ENCODE results near the gene GGT6.

Gene GGT6

DNA sequence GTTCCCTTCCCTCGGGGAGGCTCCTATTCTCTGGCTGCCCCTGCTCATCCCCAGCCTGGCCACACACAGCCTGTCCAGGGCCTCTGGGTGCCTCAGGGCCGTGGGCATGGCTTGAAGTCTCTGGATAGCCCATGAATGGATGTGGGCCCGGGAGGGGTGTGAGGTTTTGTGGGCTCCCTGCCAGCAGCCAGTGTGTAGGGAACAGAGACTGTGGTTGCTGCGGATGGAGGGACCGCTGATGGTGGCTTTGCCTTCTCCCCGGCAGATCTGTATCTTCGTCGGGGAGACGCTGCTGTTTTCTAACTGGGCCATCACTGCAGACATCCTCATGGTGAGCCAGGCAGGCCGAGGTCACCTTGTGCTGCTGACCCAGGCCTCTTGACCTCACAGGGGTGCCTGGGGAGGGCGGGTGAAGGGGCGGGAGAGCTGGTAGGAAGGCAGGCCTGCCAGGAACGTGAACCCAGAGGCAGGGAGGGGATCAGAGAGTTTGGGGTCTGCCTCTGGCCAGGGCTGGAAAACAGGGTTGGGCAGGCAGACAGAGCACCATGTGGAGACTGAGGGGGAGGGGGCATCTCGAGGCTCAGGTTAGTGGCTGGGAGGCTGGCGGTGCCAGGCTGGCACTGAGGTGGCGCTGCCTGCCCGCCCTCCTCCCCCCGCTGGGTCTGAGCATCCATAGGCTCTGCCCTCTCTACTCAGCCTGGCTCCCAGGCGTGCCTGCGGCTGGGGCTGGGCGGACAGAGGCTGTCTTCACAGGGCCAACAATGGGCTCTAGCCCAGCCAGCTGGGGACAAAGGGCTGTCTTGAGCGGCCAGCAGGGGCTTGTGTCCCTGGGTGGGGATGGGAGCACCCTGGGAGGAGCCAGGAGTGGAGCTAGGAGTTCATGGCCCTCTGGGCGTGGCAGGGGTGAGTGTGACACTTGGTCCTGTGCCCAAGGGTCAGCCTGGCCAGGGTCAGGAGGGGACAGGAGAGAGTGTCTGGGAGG lies 26.6 kb downstream of the GGT6 start:
- in situ Hi-C loops (cut with MboI; ENCODE audit: low pct_unique_long_range_greater_than_20kb, low sequenced_read_pairs) = no loop called here
- DNase-seq = no peak

GRCh38 chr17:4532860-4533522 lies 27.4 kb downstream of the GGT6 start:
- in situ Hi-C loops (cut with MboI; ENCODE audit: low pct_unique_long_range_greater_than_20kb, low sequenced_read_pairs) = no loop called here
- no peak for DNase-seq

DNA sequence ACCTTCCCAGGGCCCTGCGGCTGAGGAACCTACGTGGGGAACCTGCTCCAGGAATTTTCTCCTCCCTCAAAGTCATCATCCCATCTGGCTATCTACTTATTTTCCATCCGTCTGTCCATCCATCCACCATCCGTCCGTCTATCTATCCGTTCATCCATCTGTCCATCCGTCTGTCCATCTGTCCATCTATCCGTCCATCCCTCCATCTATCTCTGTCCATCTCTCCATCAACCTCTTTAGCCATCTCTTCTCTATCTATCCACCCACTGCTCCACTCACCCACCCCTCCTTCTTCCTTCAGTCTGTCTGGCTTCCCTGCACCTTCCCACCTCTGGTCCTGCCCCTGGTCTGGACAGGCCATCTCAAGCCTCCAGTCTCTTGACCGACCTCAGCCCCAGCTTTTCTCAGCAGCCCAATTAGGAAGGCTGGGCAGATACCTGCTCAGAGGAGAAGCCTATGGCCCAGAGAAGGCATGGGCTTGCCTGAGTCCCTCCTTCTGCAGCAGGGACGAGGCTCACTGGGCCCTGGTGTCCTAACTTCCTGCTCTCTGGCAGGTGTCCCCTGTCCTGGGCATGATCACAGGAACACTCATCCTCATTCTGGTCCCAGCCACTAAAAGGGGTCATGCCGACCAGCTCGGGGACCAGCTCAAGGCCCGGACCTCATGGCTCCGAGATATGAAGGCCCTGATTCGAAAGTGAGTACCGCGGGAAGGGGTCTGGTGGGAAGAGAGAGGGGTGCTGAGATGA lies 28.2 kb downstream of the GGT6 start:
- in situ Hi-C loops (cut with MboI; ENCODE audit: low pct_unique_long_range_greater_than_20kb, low sequenced_read_pairs) = no loop called here
- DNase-seq = no peak

GRCh38 chr17:4530799-4531730 lies 29.3 kb downstream of the GGT6 start:
- in situ Hi-C loops (cut with MboI; ENCODE audit: low pct_unique_long_range_greater_than_20kb, low sequenced_read_pairs) = no loop called here
- no peak for DNase-seq

GRCh38 chr17:4529533-4530152 lies 30.7 kb downstream of the GGT6 start:
- DNase-seq = no peak
- in situ Hi-C loops (cut with MboI; ENCODE audit: low pct_unique_long_range_greater_than_20kb, low sequenced_read_pairs) = no loop called here

- in situ Hi-C loops (cut with MboI; ENCODE audit: low pct_unique_long_range_greater_than_20kb, low sequenced_read_pairs) = no loop called here
- no peak for DNase-seq
These were observed 32.7 kb downstream of the GGT6 start for GRCh38 chr17:4527566-4528125.

- DNase-seq = no peak
- in situ Hi-C loops (cut with MboI; ENCODE audit: low pct_unique_long_range_greater_than_20kb, low sequenced_read_pairs) = no loop called here
These were observed 33.2 kb downstream of the GGT6 start for GRCh38 chr17:4527134-4527533.

DNA sequence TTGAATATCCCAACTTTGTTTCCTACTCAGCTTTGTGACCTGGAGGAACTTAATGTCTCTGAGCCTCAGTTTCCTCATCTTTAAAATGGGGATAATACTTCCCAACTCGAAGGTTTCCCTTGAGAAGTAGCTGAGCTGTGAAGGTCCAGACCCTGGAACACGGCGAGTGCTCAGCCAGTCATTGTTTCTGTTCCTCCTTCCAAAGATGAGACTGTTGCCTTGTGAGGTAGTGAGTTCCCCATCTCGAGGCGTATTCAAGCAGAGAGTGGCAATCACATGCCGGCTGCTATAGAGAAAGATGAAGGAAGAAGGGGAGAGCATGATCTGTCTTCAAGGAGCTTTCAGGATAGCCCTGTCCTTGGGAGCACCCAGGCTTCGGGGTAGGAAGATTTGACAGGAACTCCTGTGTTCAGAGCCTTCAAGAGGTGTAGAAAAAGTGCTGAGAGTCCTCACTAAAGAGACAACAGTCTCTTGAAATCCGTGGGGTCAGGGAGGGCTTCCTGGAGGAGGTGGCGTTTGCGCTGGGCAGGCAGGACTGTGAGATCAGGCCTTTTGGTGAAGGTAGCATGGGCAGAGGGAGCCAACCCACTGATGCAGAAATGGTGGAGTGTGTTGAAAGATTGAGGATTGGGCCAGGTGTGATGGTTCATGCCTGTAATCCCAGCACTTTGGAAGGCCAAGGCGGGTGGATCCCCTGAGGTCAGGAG lies 34.5 kb downstream of the GGT6 start:
- no peak for DNase-seq
- in situ Hi-C loops (cut with MboI; ENCODE audit: low pct_unique_long_range_greater_than_20kb, low sequenced_read_pairs) = no loop called here

DNA sequence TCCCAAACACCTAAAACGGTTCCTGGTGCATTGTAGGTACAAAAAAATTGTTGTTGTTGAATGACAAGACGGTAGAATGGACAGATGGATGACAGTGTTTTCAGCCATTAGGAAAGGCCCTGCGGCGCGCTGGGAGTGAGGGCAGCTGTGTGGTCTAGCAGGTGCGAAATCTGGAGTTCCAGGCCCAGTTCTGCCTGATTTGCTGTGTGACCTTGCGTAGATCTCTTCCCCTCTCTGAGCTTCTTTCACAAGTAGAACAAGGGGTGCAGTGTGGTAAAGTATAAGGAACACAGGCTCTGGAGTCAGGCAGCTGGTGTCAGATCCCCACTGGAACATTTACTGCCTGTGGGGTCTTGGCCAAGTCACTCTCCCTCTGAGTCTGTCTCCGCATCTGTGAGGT lies 36.4 kb downstream of the GGT6 start:
- DNase-seq = no peak
- in situ Hi-C loops (cut with MboI; ENCODE audit: low pct_unique_long_range_greater_than_20kb, low sequenced_read_pairs) = no loop called here

GRCh38 chr17:4522661-4523060 lies 37.7 kb downstream of the GGT6 start:
- DNase-seq = no peak
- in situ Hi-C loops (cut with MboI; ENCODE audit: low pct_unique_long_range_greater_than_20kb, low sequenced_read_pairs) = no loop called here

GRCh38 chr17:4520894-4521600 lies 39.3 kb downstream of the GGT6 start:
- DNase-seq = no peak
- in situ Hi-C loops (cut with MboI; ENCODE audit: low pct_unique_long_range_greater_than_20kb, low sequenced_read_pairs) = no loop called here

DNA sequence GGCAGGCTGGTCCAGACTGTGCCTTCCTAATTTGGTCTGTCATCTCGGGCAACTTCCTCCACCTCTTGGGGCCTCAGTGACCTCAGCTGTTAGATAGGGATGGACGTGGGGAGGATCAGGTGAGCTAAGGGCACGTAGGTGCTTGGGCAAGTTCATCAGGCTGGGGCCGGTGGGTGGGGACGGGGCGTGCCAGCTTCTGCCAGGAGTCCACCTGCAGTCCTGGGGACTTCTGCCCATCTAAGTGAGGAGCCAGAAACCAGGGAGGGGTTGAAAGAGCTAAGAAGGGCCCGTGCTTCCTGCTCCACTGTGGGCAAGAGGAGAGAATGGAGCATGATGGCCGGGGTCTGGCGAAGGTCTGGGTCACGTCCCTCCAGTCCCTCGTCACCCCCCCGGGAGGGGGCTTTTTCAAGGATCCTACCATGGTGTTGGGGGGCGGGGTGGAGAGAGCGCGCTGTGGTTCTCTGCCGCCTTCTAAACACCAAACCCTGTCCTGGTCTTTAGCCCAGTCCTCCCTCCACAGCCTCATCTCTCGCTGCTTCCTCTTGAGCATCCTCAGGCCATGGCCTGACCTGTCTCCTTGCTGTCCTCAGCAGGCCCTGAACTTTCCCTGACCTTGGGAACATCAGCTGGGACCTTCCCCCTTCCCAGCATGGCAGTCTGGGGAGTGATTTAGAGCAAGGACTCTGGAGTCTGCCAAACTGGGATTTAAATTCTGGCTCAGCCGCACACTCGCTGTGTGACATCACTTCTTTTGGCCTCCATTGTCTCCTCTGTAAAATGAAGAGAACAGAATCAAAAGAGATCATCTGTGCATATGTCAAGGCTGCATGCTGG lies 40.1 kb downstream of the GGT6 start:
- in situ Hi-C loops (cut with MboI; ENCODE audit: low pct_unique_long_range_greater_than_20kb, low sequenced_read_pairs) = no loop called here
- DNase-seq = no peak

DNA sequence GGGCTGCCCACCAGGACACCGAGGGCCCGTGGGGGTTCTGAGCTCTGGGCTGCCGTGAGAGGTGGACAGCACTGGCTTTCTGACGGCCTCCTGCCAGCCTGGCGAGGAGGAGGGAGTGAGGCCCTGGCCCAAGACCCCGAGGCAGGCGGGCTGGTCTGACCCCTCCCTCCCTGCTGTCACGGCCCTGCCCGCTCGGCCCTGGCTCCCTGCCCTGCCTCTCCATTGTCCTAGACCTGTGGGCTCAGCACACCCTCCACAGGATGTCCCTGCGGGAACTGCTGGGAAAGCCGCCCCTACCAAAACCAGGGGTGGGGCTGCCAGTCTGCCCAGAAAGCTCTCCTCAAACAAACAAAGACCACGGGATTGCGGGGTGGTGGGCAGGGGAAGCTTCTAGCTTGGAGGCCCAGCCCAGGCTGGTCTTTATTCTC lies 41.0 kb downstream of the GGT6 start:
- no peak for DNase-seq
- in situ Hi-C loops (cut with MboI; ENCODE audit: low pct_unique_long_range_greater_than_20kb, low sequenced_read_pairs) = no loop called here

- no peak for DNase-seq
These were observed 41.5 kb downstream of the GGT6 start for GRCh38 chr17:4518901-4519300.

DNA sequence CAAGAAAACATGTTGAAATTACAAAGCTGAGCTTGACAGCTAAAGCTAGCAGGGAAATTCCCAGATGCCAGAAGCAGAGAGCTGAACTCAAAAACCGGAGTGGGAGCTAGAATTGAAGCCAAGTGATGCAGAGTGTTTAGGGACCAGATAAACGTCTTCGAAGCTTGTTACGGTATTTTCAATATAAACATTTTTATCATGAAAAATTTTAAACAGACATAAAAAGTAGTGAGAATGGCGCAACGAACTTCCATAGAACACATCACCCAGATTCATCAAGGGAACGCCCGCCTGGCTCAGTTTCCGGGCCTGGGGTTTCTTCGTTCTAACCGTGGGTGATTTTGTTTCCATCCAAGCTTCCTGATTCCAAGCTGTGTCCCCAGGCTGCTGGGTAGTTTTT lies 43.6 kb downstream of the GGT6 start:
- in situ Hi-C loops (cut with MboI; ENCODE audit: low pct_unique_long_range_greater_than_20kb, low sequenced_read_pairs) = no loop called here
- DNase-seq = no peak

More at GRCh38 chr17:4518901-4519300, 41.5 kb downstream of the GGT6 start:
- in situ Hi-C loops (cut with MboI; ENCODE audit: low pct_unique_long_range_greater_than_20kb, low sequenced_read_pairs) = no loop called here

DNA sequence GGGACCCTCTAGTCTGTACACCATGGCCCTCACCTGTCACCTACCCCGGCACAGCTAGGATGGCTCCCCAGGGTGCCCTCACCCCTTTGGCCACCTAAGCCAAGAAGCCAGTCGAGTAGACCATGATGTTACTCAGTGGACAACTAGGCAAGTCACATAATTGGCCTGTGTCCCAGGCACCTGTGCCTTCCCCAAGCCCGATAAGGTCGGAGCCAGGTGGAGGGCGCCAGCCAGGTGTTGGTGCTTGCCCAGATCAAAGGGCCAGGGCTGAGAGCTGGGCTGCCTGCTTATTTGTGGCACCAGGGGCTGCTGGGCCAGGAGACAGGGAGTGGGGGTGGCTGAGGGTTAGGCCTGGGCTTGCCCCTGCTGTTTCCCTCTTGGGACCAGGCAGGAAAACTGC lies 44.9 kb downstream of the GGT6 start:
- DNase-seq = no peak
- in situ Hi-C loops (cut with MboI; ENCODE audit: low pct_unique_long_range_greater_than_20kb, low sequenced_read_pairs) = no loop called here
